Tibial nerve (tissue), 4 donors: Measurements from ENCODE around the gene ASTN2. TPM values are rescaled to one million over a fixed set of nuclear protein-coding genes. Genes with fewer than 3 reads are reported as not detected.

Experiments
- DNase-seq, 2 donors: peaks; one replicate each; pipeline ENCODE4 v3.0.0-alpha.2; 2019; ENCODE audit warnings: low spot score in 2 of 2
- H3K27ac ChIP-seq, 4 donors: fragments of 200-600 bp; sonication (generic) in 3 of 4; one replicate each; pipeline ENCODE4 v1.5.1; 2017 to 2019; ENCODE audit warnings: mild to moderate bottlenecking in 1 of 4
- H3K27me3 ChIP-seq, 2 donors: fragments of 200-600 bp; sonication (generic) in 1 of 2; one replicate each; pipeline versions ENCODE4 v1.5.1 to v1.6.0; 2017 to 2019
- H3K36me3 ChIP-seq, 3 donors: fragments of 200-600 bp; sonication (generic); one replicate each; pipeline ENCODE4 v1.5.1; 2018 to 2019
- H3K4me1 ChIP-seq, 4 donors: fragments of 200-600 bp; sonication (generic) in 3 of 4; one replicate each; pipeline ENCODE4 v1.5.1; 2017 to 2019
- H3K4me3 ChIP-seq, 4 donors: fragments of 200-600 bp; sonication (generic) in 3 of 4; one replicate each; pipeline ENCODE4 v1.5.1; 2017 to 2019; ENCODE audit warnings: mild to moderate bottlenecking in 1 of 4, moderate library complexity in 1 of 4
- H3K9me3 ChIP-seq, 4 donors: fragments of 200-600 bp; sonication (generic) in 3 of 4; one replicate each; pipeline ENCODE4 v1.5.1; 2017 to 2019
- CTCF ChIP-seq, 5 experiments: fragments of 200-600 bp in 3 of 5; fragments of 450-650 bp in 2 of 5; sonication (generic) in 3 of 5; IDR thresholded peaks; one replicate each; pipeline ENCODE4 v1.5.1; 2016 to 2019; ENCODE audit warnings: antibody characterized with exemption in 5 of 5, mild to moderate bottlenecking in 3 of 5, moderate library complexity in 2 of 5
- EP300 ChIP-seq, 2 donors: sonication (generic); formaldehyde crosslinking; IDR thresholded peaks; one replicate each; pipeline ENCODE4 v1.6.1; 2017; ENCODE audit warnings: antibody characterized with exemption in 2 of 2, mild to moderate bottlenecking in 1 of 2
- POLR2A ChIP-seq, 2 donors: fragments of 450-650 bp; IDR thresholded peaks; one replicate each; pipeline ENCODE4 v1.6.1; 2017; ENCODE audit warnings: antibody characterized with exemption in 2 of 2, mild to moderate bottlenecking in 2 of 2, moderate library complexity in 2 of 2
- WGBS, 2 donors: methylation state at CpG; one replicate each; pipeline ENCODE4 v1.1.5; 2018; 5-methylcytosine and 5-hydroxymethylcytosine counted together
- total RNA-seq, 4 donors: library from RNA; depleted of rRNA; stranded (reverse); fragments of >200 nt; gene quantifications; one replicate each; pipeline ENCODE4 v1.1.0, GENCODE V29; 2016

The ASTN2 gene
- total RNA-seq, 4 donors from 2014 or later: 9.0 to 14.9 (median 12.3) TPM

GRCh38 chr9:116986015-116986414 lies 428.8 kb downstream of the ASTN2 start:
- Histone ChIP-seq H3K4me3 (no peak overlapping the region), H3K27ac (no peak overlapping the region), H3K27me3 (no peaks in the 10 kb centered on the region), H3K4me1 (no peaks in the 10 kb centered on the region), H3K36me3 (no peaks in the 10 kb centered on the region), H3K9me3 (no peaks in the 10 kb centered on the region)
- 21 to 26% methylated on average over 7 of the region's 7 CpGs for WGBS, 2 donors
- no peak for DNase-seq
- TF ChIP-seq POLR2A (IDR thresholded peaks at IDR 0.05) (no peak), CTCF (IDR thresholded peaks at IDR 0.05) (no peak), EP300 (IDR thresholded peaks at IDR 0.05) (no peak)

- 72 to 73% methylated on average over 3 to 4 of the region's 4 CpGs for WGBS, 2 donors
- Histone ChIP-seq H3K27ac (no peak overlapping the region), H3K36me3 (no peaks in the 10 kb centered on the region), H3K9me3 (no peaks in the 10 kb centered on the region), H3K4me3 (no peak overlapping the region), H3K27me3 (no peaks in the 10 kb centered on the region), H3K4me1 (no peaks in the 10 kb centered on the region)
- no peak for DNase-seq
- TF ChIP-seq EP300 (IDR thresholded peaks at IDR 0.05) (no peak), CTCF (IDR thresholded peaks at IDR 0.05) (no peak), POLR2A (IDR thresholded peaks at IDR 0.05) (no peak)
These were observed 429.3 kb downstream of the ASTN2 start for GRCh38 chr9:116985596-116985995.

GRCh38 chr9:116984111-116984510 lies 430.7 kb downstream of the ASTN2 start:
- WGBS, 2 donors: 71 to 75% methylated on average over 2 of the region's 2 CpGs
- no peak for TF ChIP-seq CTCF (IDR thresholded peaks at IDR 0.05)
- TF ChIP-seq POLR2A (IDR thresholded peaks at IDR 0.05): no peak
- no peak for TF ChIP-seq EP300 (IDR thresholded peaks at IDR 0.05)
- Histone ChIP-seq H3K36me3 (no peaks in the 10 kb centered on the region), H3K27me3 (no peaks in the 10 kb centered on the region), H3K4me1 (no peaks in the 10 kb centered on the region), H3K9me3 (no peaks in the 10 kb centered on the region), H3K4me3 (no peak overlapping the region), H3K27ac (no peak overlapping the region)
- DNase-seq: no peak

GRCh38 chr9:116980582-116981120 lies 434.2 kb downstream of the ASTN2 start:
- no peak for DNase-seq
- Histone ChIP-seq H3K27ac (no peak overlapping the region), H3K9me3 (no peaks in the 10 kb centered on the region), H3K4me1 (no peaks in the 10 kb centered on the region), H3K4me3 (no peak overlapping the region), H3K36me3 (no peaks in the 10 kb centered on the region), H3K27me3 (no peaks in the 10 kb centered on the region)
- TF ChIP-seq CTCF (IDR thresholded peaks at IDR 0.05) (no peak), POLR2A (IDR thresholded peaks at IDR 0.05) (no peak), EP300 (IDR thresholded peaks at IDR 0.05) (no peak)

- WGBS, 2 donors: 58 to 63% methylated on average over 2 of the region's 2 CpGs
These were observed 435.4 kb downstream of the ASTN2 start for GRCh38 chr9:116979456-116979855.

More at GRCh38 chr9:116979456-116979855, 435.4 kb downstream of the ASTN2 start:
- Histone ChIP-seq H3K27ac (no peak overlapping the region), H3K36me3 (peaks cover 0 to 4% (median 0%) of the 10 kb centered on the region in 3 donors), H3K4me1 (no peaks in the 10 kb centered on the region), H3K4me3 (no peak overlapping the region), H3K9me3 (no peaks in the 10 kb centered on the region), H3K27me3 (no peaks in the 10 kb centered on the region)
- TF ChIP-seq POLR2A (IDR thresholded peaks at IDR 0.05): no peak
- no peak for TF ChIP-seq EP300 (IDR thresholded peaks at IDR 0.05)
- no peak for TF ChIP-seq CTCF (IDR thresholded peaks at IDR 0.05)
- DNase-seq: no peak
